Measurements from ENCODE around the gene MACROD2. TPM values are rescaled to one million over a fixed set of nuclear protein-coding genes. Genes with fewer than 3 reads are reported as not detected.

The MACROD2 gene
- total and polyA plus RNA-seq, 2 donors (not counting 1 experiment from before 2014, with no cell fraction given): 5.3 to 6.7 TPM

DNA sequence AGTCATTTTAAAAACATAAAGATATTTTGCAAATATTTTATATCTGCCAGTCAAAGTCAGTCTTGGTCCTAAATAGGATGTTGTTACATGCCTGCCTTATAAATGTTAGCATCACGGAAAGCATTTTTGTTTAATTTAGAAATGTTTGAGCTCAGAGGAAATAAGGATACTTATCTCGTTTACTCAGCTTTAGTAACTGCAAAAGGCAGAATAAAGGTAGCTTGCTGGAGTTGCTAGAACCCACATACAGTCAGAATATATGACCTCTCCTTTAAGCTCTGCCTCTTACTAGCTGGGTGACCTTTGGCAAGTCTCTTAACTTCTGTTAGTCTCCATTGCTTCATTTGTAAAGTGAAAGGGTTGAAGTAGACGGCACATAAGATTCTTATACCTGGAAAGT lies 1710.7 kb downstream of the MACROD2 start:
- Histone ChIP-seq H3K4me1 (ENCODE audit: control insufficient read depth in 2 of 2, insufficient read depth in 2 of 2, low read length in 2 of 2) (no peaks in the 10 kb centered on the region), H3K4me2 (replicated peaks; ENCODE audit: low read depth, low read length, poor library complexity, severe bottlenecking) (no peak overlapping the region), H2AFZ (ENCODE audit: insufficient read depth, low read depth, low read length, poor library complexity, severe bottlenecking) (no peak overlapping the region), H3K9ac (ENCODE audit: low read length) (no peak overlapping the region), H3K27ac (ENCODE audit: low read length in 2 of 2) (no peak overlapping the region), H3K79me2 (ENCODE audit: control insufficient read depth, insufficient read depth, low read length) (no peaks in the 10 kb centered on the region), H4K20me1 (ENCODE audit: control insufficient read depth, insufficient read depth, low read length, poor library complexity, severe bottlenecking) (no peaks in the 10 kb centered on the region), H3K4me3 (ENCODE audit: control extremely low read depth in 1 of 5, extremely low read depth in 1 of 5, insufficient read depth in 1 of 5, low read depth in 2 of 5, low read length in 4 of 5) (no peak overlapping the region), H3K36me3 (replicated peaks in 1 of 2; ENCODE audit: control extremely low read depth in 1 of 2, control insufficient read depth in 1 of 2, extremely low read depth in 1 of 2, insufficient read depth in 2 of 2, low read length in 1 of 2) (no peaks in the 10 kb centered on the region), H3K9me3 (ENCODE audit: control extremely low read depth in 1 of 3, control insufficient read depth in 2 of 3, insufficient read depth in 1 of 3, low read length in 2 of 3) (no peaks in the 10 kb centered on the region), H3K27me3 (replicated peaks in 1 of 4; ENCODE audit: control extremely low read depth in 1 of 4, control insufficient read depth in 3 of 4, insufficient read depth in 4 of 4, low read length in 3 of 4) (peaks cover 0 to 4% (median 0%) of the 10 kb centered on the region in 4 experiments)
- ATAC-seq (ENCODE audit: low read depth): no peak
- Mint-ChIP-seq H3K4me1 (peaks cover 9% of the 10 kb centered on the region), H3K27ac (no peak overlapping the region), H3K4me3 (no peak overlapping the region), H3K9me3 (ENCODE audit: insufficient read depth) (no peaks in the 10 kb centered on the region), H3K27me3 (no peaks in the 10 kb centered on the region)
- CTCF ChIA-PET: interaction anchor here (0.6 to 5.8 kb wide), 5 partner anchors 223 to 1368 kb away, joined by 3 to 58 read pairs (median 4); partner anchors contain the start of gene FLRT3
- WGBS (ENCODE audit: insufficient coverage): 50% methylated on average over 1 of the region's 3 CpGs
- intact Hi-C loops (cut with micrococcal nuclease): no loop called here
- no peak for DNase-seq
- no peak for TF ChIP-seq EZH2 (IDR thresholded peaks at IDR 0.05; ENCODE audit: borderline replicate concordance, insufficient read depth, low read depth, low read length, poor library complexity, severe bottlenecking)
- TF ChIP-seq, protein P1, sequence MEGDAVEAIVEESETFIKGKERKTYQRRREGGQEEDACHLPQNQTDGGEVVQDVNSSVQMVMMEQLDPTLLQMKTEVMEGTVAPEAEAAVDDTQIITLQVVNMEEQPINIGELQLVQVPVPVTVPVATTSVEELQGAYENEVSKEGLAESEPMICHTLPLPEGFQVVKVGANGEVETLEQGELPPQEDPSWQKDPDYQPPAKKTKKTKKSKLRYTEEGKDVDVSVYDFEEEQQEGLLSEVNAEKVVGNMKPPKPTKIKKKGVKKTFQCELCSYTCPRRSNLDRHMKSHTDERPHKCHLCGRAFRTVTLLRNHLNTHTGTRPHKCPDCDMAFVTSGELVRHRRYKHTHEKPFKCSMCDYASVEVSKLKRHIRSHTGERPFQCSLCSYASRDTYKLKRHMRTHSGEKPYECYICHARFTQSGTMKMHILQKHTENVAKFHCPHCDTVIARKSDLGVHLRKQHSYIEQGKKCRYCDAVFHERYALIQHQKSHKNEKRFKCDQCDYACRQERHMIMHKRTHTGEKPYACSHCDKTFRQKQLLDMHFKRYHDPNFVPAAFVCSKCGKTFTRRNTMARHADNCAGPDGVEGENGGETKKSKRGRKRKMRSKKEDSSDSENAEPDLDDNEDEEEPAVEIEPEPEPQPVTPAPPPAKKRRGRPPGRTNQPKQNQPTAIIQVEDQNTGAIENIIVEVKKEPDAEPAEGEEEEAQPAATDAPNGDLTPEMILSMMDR (IDR thresholded peaks at IDR 0.05): no peak
- POLR2A ChIA-PET: no interaction called here

DNA sequence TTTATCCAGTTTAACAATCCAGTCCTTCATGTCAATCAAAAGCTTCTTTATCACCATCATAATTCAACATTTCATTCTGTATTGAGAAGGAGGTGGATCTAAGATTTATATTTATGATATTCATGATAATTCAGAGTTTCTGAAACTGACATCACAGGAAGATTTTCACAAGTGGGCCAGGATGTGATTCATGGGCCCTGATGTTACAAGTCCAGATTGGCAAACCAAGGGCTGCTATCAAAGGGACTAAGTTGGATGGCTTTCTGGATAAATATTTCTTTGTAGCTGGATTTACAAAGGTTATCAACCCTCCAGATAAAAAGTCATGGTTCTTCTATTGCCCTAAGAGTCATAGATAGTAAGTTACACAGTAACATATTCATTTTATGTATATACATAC lies 1711.4 kb downstream of the MACROD2 start:
- H3K27ac ChIP-seq (ENCODE audit: low read length in 2 of 2): no peak overlapping the region
- no peaks in the 10 kb centered on the region for H3K4me1 ChIP-seq (ENCODE audit: control insufficient read depth in 2 of 2, insufficient read depth in 2 of 2, low read length in 2 of 2)
- DNase-seq: no peak
- TF ChIP-seq EZH2 (IDR thresholded peaks at IDR 0.05; ENCODE audit: borderline replicate concordance, insufficient read depth, low read depth, low read length, poor library complexity, severe bottlenecking): no peak
- TF ChIP-seq, protein P1 (IDR thresholded peaks at IDR 0.05): no peak
- ChIA-PET POLR2A (no interaction called here), CTCF (interaction anchor here (0.6 to 5.8 kb wide), 5 partner anchors 222 to 886 kb away, joined by 4 to 59 read pairs (median 24); no protein-coding TSS in a partner anchor)
- H3K9ac ChIP-seq (ENCODE audit: low read length): no peak overlapping the region
- H3K36me3 ChIP-seq (replicated peaks in 1 of 2; ENCODE audit: control extremely low read depth in 1 of 2, control insufficient read depth in 1 of 2, extremely low read depth in 1 of 2, insufficient read depth in 2 of 2, low read length in 1 of 2): no peaks in the 10 kb centered on the region
- Mint-ChIP-seq H3K27ac (no peak overlapping the region), H3K4me1 (peaks cover 9% of the 10 kb centered on the region), H3K4me3 (no peak overlapping the region), H3K27me3 (no peaks in the 10 kb centered on the region), H3K9me3 (ENCODE audit: insufficient read depth) (no peaks in the 10 kb centered on the region)
- intact Hi-C loops (cut with micrococcal nuclease): no loop called here
- no peak overlapping the region for H2AFZ ChIP-seq (ENCODE audit: insufficient read depth, low read depth, low read length, poor library complexity, severe bottlenecking)
- H3K27me3 ChIP-seq (replicated peaks in 1 of 4; ENCODE audit: control extremely low read depth in 1 of 4, control insufficient read depth in 3 of 4, insufficient read depth in 4 of 4, low read length in 3 of 4): peaks cover 0 to 4% (median 0%) of the 10 kb centered on the region in 4 experiments
- no peak overlapping the region for H3K4me2 ChIP-seq (replicated peaks; ENCODE audit: low read depth, low read length, poor library complexity, severe bottlenecking)
- no peak overlapping the region for H3K4me3 ChIP-seq (ENCODE audit: control extremely low read depth in 1 of 5, extremely low read depth in 1 of 5, insufficient read depth in 1 of 5, low read depth in 2 of 5, low read length in 4 of 5)
- ATAC-seq (ENCODE audit: low read depth): no peak
- no peaks in the 10 kb centered on the region for H4K20me1 ChIP-seq (ENCODE audit: control insufficient read depth, insufficient read depth, low read length, poor library complexity, severe bottlenecking)
- no peaks in the 10 kb centered on the region for H3K9me3 ChIP-seq (ENCODE audit: control extremely low read depth in 1 of 3, control insufficient read depth in 2 of 3, insufficient read depth in 1 of 3, low read length in 2 of 3)
- H3K79me2 ChIP-seq (ENCODE audit: control insufficient read depth, insufficient read depth, low read length): no peaks in the 10 kb centered on the region
